ENCODE results near the gene SHTN1.

Gene SHTN1

GRCh38 chr10:116915340-116915739, 89.6 kb downstream of the SHTN1 start:
- no peak for DNase-seq

GRCh38 chr10:116913695-116914094, 91.3 kb downstream of the SHTN1 start:
- DNase-seq = no peak

- DNase-seq = no peak
Measured at GRCh38 chr10:116912162-116912561, 92.8 kb downstream of the SHTN1 start.

GRCh38 chr10:116910910-116911309, 94.1 kb downstream of the SHTN1 start:
- DNase-seq = no peak

DNA sequence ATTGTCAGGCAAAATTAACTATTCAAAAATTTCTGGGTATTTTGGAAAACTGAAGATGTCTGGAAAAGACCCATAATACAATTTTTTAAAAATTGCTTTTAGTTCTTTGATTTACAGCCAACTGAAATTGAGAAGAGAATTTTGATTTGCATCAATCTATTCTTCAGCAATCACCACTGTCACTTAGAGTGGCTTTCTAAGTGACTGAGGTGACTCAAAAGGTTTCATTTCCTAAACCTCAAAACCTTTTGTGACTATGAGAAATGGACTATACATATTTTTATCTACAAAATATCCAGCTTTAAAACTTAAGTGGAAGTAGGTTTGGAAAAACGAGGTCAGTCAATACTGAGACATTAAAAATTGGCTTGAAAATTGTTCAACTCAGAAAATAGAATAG, 95.7 kb downstream of the SHTN1 start:
- no peak for DNase-seq

DNA sequence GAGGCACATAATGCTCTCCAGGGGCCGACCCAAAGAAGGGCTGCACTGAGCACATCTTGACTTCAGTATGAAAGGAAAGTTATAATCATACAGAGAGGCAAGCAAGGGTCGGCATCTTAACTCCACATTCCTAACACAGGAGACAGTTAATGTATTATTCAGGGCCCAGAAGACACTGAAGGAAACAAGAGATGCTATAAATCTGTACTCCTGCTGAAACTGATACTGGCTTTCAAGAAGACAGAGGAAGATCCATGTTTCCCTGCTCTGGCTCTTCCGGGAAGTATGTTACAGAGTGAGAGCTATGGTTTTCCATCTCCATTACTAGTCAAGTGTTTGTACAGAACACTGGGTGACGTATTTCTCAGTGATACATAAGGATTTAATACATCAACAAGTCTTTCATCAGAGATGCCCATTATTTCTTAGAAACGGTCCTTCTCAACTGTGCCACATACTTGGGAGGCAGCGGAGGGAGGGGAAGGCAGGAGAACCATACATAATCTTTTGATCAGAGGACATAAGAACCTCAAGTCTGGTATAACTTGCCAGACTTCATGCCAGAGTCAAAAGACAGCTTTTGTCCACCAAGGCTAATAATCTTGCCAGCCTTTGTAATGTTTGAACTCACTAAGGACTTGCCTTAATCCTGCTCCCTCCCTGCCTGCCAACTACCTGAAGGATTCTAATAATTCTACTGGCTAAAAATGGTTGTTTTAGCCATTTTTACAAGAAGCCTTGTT, 97.6 kb downstream of the SHTN1 start:
- DNase-seq = no peak

DNA sequence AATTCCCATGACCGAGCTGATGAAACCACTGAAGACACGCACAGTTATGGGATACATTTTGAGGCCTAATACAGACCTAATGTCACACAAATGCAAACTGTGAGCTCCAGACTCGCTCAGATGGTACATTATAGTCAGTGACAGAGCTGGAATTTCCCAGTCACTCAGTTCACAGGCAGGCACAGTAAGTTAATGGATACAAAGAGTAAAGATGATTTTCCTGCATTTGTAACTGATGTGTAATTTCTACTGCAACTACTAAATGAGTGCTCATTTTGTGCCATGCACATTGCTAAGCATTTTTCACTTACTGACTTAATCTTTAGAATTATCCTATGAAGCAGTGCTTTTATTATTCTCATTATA, 99.2 kb downstream of the SHTN1 start:
- no peak for DNase-seq

DNA sequence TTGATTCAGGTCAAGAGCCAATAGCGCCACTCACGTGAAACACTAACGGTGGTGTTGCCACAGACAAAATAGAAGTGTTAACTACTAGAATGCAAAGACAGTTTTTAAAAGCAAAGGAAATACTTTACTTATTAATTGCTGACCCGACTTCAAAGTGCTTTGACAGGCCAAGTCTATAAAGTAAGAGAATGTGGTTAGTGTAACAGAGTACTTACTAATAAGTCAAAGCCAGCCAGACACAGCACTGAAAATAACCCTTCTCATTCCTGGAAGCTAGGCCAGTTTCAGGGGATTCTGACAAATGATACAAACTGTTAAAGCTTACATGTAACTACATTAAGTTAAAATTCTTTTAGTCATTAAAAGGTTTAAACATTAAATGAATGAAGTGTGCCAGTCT, 105.4 kb downstream of the SHTN1 start:
- DNase-seq = no peak

DNA sequence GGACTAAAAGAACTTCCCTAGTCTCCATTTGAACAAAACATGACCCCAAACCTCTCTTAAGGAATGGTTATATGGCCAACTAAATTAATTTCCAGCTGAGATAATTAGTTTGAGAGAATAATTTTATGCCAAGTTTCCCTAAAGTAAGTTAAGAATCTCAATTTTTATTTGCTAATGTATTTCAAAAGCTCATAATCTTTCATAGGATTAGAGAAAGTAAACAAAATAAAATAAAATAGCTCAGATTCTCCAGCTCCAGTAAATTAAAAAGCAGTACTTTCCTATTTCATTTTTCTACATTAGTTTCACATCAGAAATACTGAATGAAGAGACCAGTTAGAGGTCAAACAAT, 111.3 kb downstream of the SHTN1 start:
- DNase-seq = no peak

GRCh38 chr10:116892907-116893685, 111.9 kb downstream of the SHTN1 start:
- no peak for DNase-seq

DNA sequence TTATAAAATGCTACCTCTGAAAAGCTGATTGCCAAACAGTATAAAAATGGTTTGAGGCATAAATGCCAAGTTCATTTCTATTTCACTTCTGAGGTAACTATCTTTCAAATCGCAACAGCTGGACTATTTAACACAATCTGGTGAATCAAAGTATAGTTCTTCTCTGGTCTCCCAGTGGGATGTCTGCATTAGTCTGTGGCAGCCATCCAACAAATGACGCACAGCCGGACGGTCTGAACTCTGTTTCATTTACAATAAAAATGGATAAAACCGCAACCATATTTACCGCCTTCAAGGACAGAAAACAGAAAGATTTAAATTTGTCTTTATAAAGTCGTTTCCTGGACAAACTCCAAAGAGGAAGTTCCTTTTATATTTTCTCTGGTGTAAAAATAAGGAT, 113.8 kb downstream of the SHTN1 start:
- no peak for DNase-seq

GRCh38 chr10:116889066-116889465, 115.9 kb downstream of the SHTN1 start:
- no peak for DNase-seq

DNA sequence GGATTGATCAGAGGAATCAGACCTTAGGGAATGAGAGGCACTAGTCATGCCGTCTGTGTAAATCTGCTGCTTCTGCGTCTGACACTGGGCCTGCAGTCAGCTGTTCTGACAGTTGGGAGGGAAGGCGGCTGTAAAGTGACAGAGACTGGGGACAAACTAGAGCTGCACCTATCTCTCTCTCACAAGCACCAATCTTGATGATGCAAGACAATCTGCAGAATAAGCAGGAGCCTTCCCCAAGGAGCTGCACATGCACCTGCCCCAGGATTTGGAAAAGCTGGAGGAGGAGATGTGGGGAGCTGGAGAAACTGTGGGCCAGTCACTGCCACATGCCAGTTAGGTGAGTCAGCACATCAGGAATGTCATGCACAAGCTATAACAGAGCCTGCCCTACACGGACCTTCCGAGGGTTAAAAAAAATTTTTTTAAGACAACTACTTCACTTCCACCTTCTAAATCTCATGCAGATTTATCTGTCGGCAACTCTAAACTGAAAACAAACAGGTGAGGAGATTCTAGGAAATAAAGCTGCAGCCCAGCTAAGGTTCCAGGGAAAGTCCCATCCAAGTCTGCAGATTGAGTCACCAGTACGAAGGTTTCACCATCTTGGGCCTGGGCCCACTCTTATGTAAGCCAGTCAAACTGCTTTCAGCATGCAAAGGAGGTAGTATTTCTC, 116.5 kb downstream of the SHTN1 start:
- DNase-seq = peak; percentile 26

DNA sequence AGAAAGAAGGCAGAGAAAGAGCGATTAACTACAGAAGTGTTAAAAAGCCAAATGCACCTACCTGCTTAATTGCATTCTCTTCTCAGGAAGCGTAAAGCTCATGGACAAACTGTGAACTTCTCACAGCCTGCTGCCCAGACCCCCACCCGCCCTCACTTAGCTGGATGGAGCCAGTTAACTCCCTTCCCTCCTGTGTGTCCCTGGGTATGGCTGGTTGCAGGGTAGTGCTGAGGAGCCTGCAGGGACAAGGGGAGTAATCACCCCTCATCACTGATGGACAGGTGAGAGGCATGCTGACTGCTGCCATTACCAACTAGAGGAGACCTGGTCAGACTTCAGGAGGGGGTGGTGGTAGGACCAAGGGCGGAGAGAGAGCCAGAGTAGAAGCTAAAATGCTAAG, 118.2 kb downstream of the SHTN1 start:
- no peak for DNase-seq

DNA sequence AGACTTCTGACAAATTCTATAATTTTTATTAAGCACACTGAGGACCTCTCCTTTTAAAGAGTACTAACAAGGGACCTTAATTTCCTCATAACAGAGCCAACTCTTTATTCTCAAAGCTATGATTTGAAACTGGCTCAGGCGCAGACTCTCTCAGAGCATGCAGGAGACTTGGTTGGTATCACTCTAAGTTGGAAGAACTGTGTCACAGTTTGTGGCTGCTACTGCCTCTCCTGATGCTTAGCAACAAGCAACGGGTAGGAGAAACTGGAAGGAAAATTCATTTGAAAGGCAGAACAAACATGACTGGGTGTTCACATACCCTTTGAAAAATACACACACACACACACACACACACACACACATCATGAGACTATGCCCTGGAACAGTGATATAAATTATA, 122.3 kb downstream of the SHTN1 start:
- no peak for DNase-seq

GRCh38 chr10:116880716-116881482, 124.1 kb downstream of the SHTN1 start:
- DNase-seq = no peak

DNA sequence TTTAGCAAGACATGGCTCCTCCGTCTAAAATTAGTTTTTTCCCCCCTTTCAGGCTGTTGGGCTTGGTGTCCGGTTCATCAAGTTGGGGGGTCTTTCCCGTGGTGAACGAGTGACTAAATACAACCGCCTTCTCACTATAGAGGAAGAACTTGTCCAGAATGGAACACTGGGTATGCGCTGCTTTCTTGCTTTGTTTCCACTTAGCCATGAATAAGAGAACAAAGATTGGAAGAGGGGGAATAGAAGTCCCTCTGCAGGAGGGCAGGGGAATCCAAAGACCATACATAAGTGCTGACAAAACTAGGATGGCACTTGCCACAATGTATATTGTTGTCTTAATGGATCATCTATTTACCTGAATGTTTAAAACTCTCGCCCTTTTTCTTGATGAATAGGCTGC, 125.2 kb downstream of the SHTN1 start:
- no peak for DNase-seq

GRCh38 chr10:116878123-116878522, 126.9 kb downstream of the SHTN1 start:
- DNase-seq = no peak

- no peak for DNase-seq
Measured at GRCh38 chr10:116877391-116877790, 127.6 kb downstream of the SHTN1 start.

DNA sequence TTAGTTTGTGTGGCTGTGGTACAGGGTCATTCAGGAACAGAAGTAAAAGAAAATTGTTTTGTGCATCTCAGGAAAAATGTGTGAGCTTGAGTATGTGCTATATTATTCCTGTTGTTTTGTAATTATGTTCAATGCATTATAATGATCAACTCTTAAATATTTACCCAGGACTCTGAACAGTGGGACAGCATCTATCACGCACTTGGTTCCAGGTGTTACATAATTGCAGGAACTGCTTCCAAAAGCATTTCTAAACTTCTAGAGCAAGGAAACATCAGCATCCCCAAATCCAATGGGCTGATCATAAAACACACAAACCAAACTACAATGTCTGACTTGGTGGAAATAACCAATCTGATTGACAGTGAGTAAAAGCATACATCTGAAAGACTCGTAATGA, 129.1 kb downstream of the SHTN1 start:
- DNase-seq = no peak

GRCh38 chr10:116873134-116873533, 131.9 kb downstream of the SHTN1 start:
- no peak for DNase-seq

DNA sequence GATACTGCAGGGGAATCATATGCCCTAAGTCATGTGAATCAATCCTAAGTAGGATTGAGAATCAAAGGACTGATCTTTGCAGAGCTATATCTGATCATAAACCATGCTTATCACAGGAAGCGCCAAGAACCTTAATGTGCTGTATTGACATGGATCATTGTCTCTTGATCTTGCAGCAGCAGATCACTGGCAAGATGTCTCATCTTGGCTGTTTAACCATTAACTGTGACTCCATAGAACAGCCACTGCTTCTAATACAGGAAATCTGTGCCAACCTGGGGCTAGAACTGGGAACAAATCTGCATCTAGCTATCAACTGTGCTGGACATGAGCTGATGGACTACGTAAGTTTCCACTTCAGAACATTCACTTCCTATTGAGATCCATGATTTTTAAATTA, 134.0 kb downstream of the SHTN1 start:
- no peak for DNase-seq

DNA sequence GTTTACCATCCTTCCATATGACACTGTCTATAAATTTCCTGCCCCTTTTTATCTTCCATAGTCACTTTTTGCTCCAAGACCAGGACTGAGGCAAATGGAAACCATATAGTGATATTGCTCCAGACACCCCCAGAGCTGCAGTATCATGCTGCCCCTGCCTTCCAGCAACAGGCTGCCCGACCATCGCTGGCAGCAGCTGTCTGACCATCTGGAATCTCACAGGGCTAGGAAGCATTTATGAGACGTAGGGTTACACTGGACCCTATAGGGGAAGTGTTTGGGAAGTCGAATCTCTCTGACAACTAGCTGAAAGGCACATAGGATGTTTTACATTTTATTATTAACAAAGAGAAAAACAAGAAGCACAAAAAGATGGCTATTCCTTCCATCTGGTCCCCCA, 136.3 kb downstream of the SHTN1 start:
- no peak for DNase-seq

Data from 8988T (cell line).